Measurements from ENCODE around the gene PSMC5. TPM values are rescaled to one million over a fixed set of nuclear protein-coding genes. Genes with fewer than 3 reads are reported as not detected.

PSMC5 gene
- total RNA-seq, 4 donors from 2014 or later: 63.2 to 131 (median 77.9) TPM

GRCh38 chr17:63830278-63830677 lies 3.0 kb downstream of the PSMC5 start:
- DNase-seq: no peak
- WGBS, 2 donors (ENCODE audit: low coverage in 1 of 2): 86% methylated on average over 5 of the region's 5 CpGs; no CpG with 5 or more reads in 1 of the 2 donors
- in situ Hi-C loops (cut with MboI; ENCODE audit: low pct_ligation_motif_present in 1 of 4, low pct_unique_long_range_greater_than_20kb in 1 of 4, low sequenced_read_pairs in 3 of 4): no loop called here
- intact Hi-C loops (cut with DNase I; ENCODE audit: low total_unique reads): no loop called here
- Histone ChIP-seq H3K9me3 (no peaks in the 10 kb centered on the region), H3K4me3 (no peak overlapping the region), H3K27ac (no peak overlapping the region), H3K4me1 (peaks cover 14 to 36% (median 24%) of the 10 kb centered on the region in 4 donors), H3K27me3 (no peaks in the 10 kb centered on the region), H3K36me3 (peaks cover 0 to 54% (median 25%) of the 10 kb centered on the region in 4 donors)
- no peak for TF ChIP-seq EP300 (IDR thresholded peaks at IDR 0.05; ENCODE audit: low read depth)
- no peak for TF ChIP-seq POLR2AphosphoS5 (IDR thresholded peaks at IDR 0.05)

GRCh38 chr17:63830904-63831491 lies 3.8 kb downstream of the PSMC5 start:
- DNase-seq: no peak
- Histone ChIP-seq H3K27me3 (no peaks in the 10 kb centered on the region), H3K4me3 (no peak overlapping the region), H3K27ac (no peak overlapping the region), H3K9me3 (no peaks in the 10 kb centered on the region), H3K4me1 (peaks cover 10 to 36% (median 23%) of the 10 kb centered on the region in 4 donors), H3K36me3 (peaks cover 0 to 55% (median 26%) of the 10 kb centered on the region in 4 donors)
- TF ChIP-seq POLR2AphosphoS5 (IDR thresholded peaks at IDR 0.05): no peak
- TF ChIP-seq POLR2A (IDR thresholded peaks at IDR 0.05): no peak
- TF ChIP-seq CTCF (IDR thresholded peaks at IDR 0.05): no peak
- TF ChIP-seq EP300 (IDR thresholded peaks at IDR 0.05; ENCODE audit: low read depth): no peak
- intact Hi-C loops (cut with DNase I; ENCODE audit: low total_unique reads): no loop called here
- 76 to 82% methylated on average over 4 to 15 of the region's 15 CpGs for WGBS, 2 donors (ENCODE audit: low coverage in 1 of 2)
- in situ Hi-C loops (cut with MboI; ENCODE audit: low pct_ligation_motif_present in 1 of 4, low pct_unique_long_range_greater_than_20kb in 1 of 4, low sequenced_read_pairs in 3 of 4): no loop called here

DNA sequence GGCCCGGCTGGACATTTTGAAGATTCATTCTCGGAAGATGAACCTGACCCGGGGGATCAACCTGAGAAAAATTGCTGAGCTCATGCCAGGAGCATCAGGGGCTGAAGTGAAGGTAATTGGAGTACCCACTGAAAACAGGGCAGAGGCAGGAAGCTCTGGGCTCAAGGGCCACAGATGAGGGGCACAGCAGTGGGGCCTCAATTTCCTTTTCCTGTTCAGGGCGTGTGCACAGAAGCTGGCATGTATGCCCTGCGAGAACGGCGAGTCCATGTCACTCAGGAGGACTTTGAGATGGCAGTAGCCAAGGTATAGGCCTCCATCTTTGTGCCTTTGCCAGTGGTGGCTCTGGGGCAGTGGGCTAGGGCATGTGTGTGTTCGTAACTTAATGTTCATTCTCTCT lies 4.3 kb downstream of the PSMC5 start:
- no peak for TF ChIP-seq POLR2AphosphoS5 (IDR thresholded peaks at IDR 0.05)
- no peak for TF ChIP-seq EP300 (IDR thresholded peaks at IDR 0.05; ENCODE audit: low read depth)
- TF ChIP-seq CTCF (IDR thresholded peaks at IDR 0.05): no peak
- TF ChIP-seq POLR2A (IDR thresholded peaks at IDR 0.05): no peak
- Histone ChIP-seq H3K4me1 (peaks cover 8 to 31% (median 18%) of the 10 kb centered on the region in 4 donors), H3K27ac (no peak overlapping the region), H3K36me3 (peaks cover 0 to 60% (median 26%) of the 10 kb centered on the region in 4 donors), H3K9me3 (no peaks in the 10 kb centered on the region), H3K27me3 (no peaks in the 10 kb centered on the region), H3K4me3 (no peak overlapping the region)
- DNase-seq: no peak
- in situ Hi-C loops (cut with MboI; ENCODE audit: low pct_ligation_motif_present in 1 of 4, low pct_unique_long_range_greater_than_20kb in 1 of 4, low sequenced_read_pairs in 3 of 4): no loop called here
- 75% methylated on average over 8 of the region's 8 CpGs; no CpG with 5 or more reads in 1 of the 2 donors for WGBS, 2 donors (ENCODE audit: low coverage in 1 of 2)
- intact Hi-C loops (cut with DNase I; ENCODE audit: low total_unique reads): no loop called here

DNA sequence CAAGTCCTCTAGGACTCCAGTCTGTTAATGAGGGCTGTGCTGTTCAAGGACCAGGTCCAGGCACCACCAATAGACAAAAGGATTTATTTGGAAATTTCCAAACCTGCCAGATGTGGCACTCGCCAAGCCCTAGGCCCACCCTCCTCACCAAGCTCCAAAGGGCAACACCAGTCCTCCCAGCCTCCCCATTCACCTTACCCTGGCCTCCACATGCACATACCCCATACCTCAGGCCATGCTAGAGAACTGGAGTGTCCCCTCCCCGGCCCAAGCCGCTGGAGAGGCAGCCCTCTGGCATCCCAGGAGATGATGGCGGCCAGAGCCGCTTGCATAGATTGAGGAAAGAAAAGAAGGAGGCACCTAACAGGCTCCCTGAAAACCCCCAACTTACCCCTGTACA lies 4.8 kb downstream of the PSMC5 start:
- 78% methylated on average over 5 of the region's 5 CpGs; no CpG with 5 or more reads in 1 of the 2 donors for WGBS, 2 donors (ENCODE audit: low coverage in 1 of 2)
- no peak overlapping the region for H3K27ac ChIP-seq
- peaks cover 0 to 62% (median 29%) of the 10 kb centered on the region in 4 donors for H3K36me3 ChIP-seq
- H3K27me3 ChIP-seq: no peaks in the 10 kb centered on the region
- H3K9me3 ChIP-seq: no peaks in the 10 kb centered on the region
- no peak overlapping the region for H3K4me3 ChIP-seq
- intact Hi-C loops (cut with DNase I; ENCODE audit: low total_unique reads) (no loop called here), in situ Hi-C loops (cut with MboI; ENCODE audit: low pct_ligation_motif_present in 1 of 4, low pct_unique_long_range_greater_than_20kb in 1 of 4, low sequenced_read_pairs in 3 of 4) (no loop called here)
- DNase-seq: no peak
- peaks cover 8 to 33% (median 17%) of the 10 kb centered on the region in 4 donors for H3K4me1 ChIP-seq
- TF ChIP-seq POLR2A (IDR thresholded peaks at IDR 0.05) (no peak), EP300 (IDR thresholded peaks at IDR 0.05; ENCODE audit: low read depth) (no peak), POLR2AphosphoS5 (IDR thresholded peaks at IDR 0.05) (no peak), CTCF (IDR thresholded peaks at IDR 0.05) (no peak)
